Heart left ventricle (tissue), 13 donors: ENCODE results near the gene ITGAV.

ENCODE experiments used
- CTCF ChIP-seq, 12 donors: fragments of 200-600 bp; sonication (generic) in 4 of 12; IDR thresholded peaks; one replicate each; pipeline versions ENCODE4 v1.5.0 to v1.8.0; 2018 to 2022; ENCODE audit warnings: antibody characterized with exemption in 12 of 12, mild to moderate bottlenecking in 5 of 12
- POLR2A ChIP-seq, 2 donors: fragments of 450-650 bp; IDR thresholded peaks; one replicate each; pipeline ENCODE4 v1.6.1; 2017; ENCODE audit warnings: antibody characterized with exemption in 2 of 2, mild to moderate bottlenecking in 2 of 2, moderate library complexity in 2 of 2
- donor health status: ischemic (EF 13 %, LVEDD 7.1; RV severe dilation, severe dysfunction).
- donor health status: DM: no; HTN: yes; CAD: no.
- donor health status: DM: no; HTN: no; CAD: no.
- donor health status: ischemic (EF 25% LVEDD 6.9; RV normal size, moderate dysfunction).
- donor health status: ischemic (EF 25% LVEDD 5.7; RV mildly dilated, moderate dysfunction).
- donor health status: ischemic (EF 35%, LVEDD 5.7; RV mildly dilated, moderate dysfunction).
- donor health status: nonischemic (EF 11% LVEDD 7.7; RV severe dilation, severe dysfunction).
- donor health status: DM: yes; HTN: yes; CAD: no.
- donor health status: PGD.
- donor health status: ischemic (EF 29% LVEDD 5.4; RV normal size, mild dysfunction).
- donor health status: nonischemic (EF 23%, LVEDD 6.1; RV moderate dilation, normal function).

GRCh38 chr2:186582698-186583097, 7.2 kb upstream of the ITGAV start:
- TF ChIP-seq CTCF (IDR thresholded peaks at IDR 0.05) (no peak), POLR2A (IDR thresholded peaks at IDR 0.05) (no peak)
